ENCODE data around the gene LYST.
"Not testable (repeated sequence)": the region's sequence is repeated elsewhere in the genome, so short reads cannot be mapped to it uniquely, and the experiment has no call there.

LYST gene

DNA sequence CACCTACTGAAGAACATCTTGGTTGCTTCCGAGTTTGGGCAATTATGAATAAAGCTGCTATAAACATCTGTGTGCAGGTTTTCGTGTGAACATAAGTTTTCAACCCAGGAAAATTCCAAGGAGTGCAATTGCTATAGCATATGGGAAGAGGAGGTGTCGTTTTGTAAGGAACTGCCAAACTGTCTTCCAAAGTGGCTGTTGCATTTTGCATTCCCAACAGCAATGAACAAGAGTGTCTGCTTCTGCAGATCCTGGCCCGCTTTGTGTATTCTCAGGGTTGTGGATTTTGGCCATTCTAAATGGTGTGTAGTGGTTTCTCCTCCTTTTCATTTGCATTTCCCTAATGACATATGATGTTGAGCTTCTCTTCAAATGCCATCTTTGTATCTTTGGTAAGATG, 240.9 kb downstream of the LYST start:
- no peak for DNase-seq

DNA sequence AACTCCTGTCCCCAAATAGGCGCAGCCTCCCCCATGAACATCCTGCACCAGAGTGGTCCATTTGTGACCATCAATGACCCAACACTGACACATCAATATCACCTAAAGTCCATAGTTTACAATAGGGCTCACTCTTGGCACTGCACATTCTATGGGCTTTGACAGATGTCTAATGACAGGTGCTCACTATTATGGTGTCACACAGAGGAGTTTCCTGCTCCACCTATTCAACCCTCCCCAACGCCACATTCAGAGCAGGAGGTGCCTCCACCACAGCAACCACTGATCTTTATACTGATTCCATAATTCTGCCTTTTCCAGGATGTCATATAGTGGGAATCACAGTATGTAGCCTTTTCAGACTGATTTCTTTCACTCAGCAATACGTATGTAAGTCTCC, 241.4 kb downstream of the LYST start:
- DNase-seq: no peak

DNA sequence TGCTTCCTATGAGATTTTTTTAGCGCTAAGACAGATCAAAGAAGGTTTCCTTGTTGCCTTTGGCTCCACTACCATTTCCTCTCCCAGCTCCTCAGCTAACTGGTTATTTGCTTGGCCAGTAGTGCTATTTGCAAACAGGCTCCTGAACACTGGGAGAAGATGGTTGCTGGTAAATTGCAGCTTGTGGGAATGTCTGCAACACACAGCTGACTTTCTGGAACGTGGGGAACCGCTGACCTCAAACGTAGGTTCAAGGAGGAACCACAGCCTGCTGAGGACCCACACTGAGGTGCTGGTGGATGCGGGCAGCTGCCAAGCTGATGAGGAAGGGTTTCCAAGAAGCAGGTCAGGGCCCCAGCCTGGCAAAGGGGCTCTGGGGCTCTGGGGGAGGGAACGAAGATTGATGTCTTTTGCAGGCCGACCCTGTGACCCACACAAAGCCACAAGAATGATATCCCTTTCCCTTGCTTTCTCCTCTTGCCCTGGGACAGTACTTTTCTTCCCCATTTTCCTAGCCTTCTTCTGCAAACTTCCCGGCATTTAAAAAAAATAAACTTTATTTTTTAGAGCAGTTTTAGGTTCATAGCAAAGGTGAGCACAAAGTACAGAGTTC, 241.9 kb downstream of the LYST start:
- DNase-seq: no peak

DNA sequence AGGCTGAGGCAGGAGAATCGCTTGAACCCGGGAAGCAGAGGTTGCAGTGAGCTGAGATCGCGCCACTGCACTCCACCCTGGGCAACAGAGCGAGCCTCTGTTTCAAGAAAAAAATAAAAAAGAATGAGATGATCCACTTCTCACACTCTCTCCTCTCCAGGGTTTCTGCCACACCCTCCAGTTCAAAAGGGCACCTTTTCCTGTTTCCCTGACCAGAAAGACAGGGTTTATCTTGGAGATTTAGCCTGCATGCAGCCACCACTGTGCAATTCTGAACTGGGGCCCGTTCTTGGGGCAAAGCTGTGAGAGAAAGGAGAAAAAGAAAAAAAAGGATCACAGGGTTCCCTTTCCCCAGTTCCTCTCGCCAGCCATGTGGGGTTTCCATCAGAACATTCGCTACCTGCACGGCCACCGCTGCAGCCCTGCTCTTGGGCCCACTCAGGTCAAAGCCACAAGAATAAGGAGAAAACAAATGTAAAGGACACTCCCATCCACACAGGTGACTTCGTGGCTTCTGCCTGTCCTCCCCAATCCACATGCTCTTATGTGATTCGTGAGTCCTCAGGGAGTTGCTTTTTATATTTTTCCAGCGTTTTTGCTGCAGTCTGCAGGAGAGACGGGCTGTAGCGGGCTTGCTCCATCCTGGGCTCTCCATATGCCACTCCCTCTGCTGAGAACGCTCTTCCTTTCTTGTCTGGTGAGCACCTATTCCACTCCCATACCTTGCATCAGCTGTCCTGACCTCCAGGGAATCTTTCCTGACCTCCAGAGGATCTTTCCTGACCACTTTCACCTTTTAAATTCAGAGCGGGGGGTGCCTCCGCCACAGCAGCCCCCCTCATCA, 243.5 kb downstream of the LYST start:
- no peak for DNase-seq

DNA sequence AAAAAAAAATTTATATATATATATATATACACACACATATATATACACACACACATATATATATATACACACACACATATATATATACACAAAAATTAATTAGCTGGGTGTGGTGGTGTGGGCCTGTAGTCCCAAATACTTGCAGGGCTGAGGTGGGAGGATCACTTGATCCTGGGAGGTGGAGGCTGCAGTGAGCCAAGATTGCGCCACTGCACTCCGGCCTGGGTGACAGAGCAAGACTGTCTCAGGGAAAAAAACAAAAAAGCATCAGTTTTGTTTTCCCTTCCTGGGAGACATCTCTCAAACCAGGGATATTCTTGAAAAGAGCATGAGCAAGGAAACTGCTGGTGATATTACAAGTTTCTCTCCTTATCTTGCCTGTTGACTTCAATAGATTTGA, 247.6 kb downstream of the LYST start:
- not testable (repeated sequence) for DNase-seq

DNA sequence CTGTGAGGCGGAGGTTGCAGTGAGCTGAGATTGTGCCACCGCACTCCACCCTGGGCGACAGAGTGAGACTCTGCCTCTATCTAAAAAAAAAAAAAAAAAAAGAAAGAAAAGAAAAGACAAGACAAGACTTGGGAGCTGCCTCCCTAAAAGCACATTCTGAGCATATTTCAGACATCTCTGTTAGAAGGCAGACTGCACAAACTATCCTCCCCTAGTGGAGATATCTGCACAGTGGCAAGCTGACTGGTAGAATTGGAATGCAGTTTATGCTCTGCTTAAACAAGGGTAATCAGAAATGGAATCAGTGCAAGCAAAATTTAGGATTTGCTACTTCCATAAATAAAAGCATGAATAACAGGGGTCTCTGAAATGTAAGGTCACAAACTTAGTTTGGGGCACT, 248.9 kb downstream of the LYST start:
- no peak for DNase-seq

DNA sequence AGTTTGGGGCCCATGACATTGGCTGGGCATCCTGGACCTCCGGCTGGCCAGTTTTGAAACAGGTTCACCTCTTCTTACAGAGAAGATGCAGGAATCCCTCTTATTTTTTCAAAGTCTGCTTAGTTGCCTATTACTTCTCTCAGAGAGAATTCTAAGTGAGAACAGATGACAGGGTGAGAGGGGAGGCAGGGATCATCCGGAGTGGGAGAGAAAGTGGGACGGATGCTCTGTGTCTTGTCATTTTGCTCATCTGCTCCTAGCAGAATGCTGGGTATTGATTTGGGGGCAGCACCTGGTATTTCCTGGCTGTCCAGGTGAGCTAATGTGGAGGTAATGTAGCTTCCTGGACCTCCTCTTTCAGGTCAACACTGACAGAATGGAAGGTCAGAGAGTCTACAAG, 249.6 kb downstream of the LYST start:
- DNase-seq: no peak

DNA sequence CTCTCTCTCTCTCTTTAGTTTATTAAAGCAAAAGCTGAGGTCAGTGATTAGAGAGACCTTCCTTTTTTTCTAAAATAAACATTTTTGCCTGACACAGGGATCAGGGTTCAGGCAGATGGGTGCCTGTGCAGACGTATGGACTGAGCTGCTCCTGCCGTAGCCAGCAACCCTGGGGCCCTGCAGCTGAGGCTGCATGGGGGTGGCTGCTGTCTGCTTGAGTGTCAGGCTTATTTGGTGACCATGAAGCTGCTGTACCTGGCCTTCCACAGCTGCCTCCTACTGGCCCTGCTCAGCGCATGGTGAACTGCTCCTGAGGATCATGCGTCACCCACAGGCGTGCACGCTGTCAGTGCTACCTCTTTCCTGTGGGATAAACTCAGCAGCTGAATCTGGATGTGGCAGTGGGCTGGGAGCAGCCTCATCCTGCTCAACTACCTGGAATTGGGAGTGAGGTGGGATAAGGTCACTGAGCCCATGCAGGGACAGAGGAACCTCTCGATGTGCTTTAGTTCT, 252.2 kb downstream of the LYST start:
- DNase-seq: no peak

DNA sequence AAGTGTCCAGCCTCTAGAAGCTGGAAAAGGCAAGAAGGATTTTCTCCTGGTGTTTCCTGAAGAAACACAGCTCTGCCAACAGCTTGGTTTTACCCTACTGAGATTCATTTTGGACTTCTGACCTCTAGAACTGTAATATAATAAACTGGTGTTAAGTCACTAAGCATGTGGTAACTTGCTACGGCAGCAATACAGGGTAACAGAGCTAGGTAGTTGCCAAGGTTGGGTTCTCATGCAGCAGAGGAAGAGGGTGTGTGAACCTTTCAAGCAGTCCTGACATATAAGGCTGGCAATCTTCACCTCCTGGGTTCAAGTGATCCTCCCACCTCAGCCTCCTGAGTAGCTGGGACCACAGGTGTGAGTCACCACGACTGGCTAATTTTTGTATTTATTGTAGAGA, 253.1 kb downstream of the LYST start:
- DNase-seq: no peak

DNA sequence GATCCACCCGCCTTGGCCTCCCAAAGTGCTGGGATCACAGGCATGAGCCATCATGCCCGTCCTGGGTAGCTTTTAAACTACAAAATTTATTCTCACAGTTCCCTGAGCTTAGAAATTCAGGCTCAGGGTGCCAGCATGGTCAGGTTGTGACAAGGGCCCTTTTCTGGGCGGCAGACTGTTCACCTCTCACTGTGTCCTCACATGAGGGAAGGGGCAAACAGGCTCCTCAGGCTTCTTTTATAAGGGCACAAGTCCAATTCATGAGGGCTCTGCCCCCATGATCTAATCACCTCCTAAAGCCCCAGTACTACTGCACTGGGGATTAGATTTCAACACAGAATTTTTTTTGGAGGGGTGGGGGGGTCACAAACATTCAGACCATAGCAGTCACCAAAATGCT, 253.9 kb downstream of the LYST start:
- no peak for DNase-seq
